ENCODE data around the gene ADCYAP1. TPM values are rescaled to one million over a fixed set of nuclear protein-coding genes. Genes with fewer than 3 reads are reported as not detected.

Gene ADCYAP1
- polyA plus RNA-seq, 1 donor (not counting 4 experiments of a cell fraction or from before 2014, with no cell fraction given), result not detected

- dilution Hi-C loops (cut with MboI; ENCODE audit: extremely low pct_ligation_motif_present, low sequenced_read_pairs), result no loop called here
These were observed 18.6 kb upstream of the ADCYAP1 start for GRCh38 chr18:886076-886475.

GRCh38 chr18:887716-888115 is 17.0 kb upstream of the ADCYAP1 start:
- no peaks in the 10 kb centered on the region for H3K9me1 ChIP-seq (ENCODE audit: control insufficient read depth, extremely low read depth, insufficient read depth, low read length)
- no peak overlapping the region for H2AFZ ChIP-seq (ENCODE audit: control insufficient read depth, low read length)
- no peaks in the 10 kb centered on the region for H3K9me3 ChIP-seq (ENCODE audit: control insufficient read depth, low read depth, low read length)
- TF ChIP-seq EZH2 (IDR thresholded peaks at IDR 0.05; ENCODE audit: low read length), result no peak
- no peak for TF ChIP-seq CTCF (optimal IDR thresholded peaks at IDR 0.05 in 1 of 3, IDR thresholded peaks at IDR 0.05 in 1 of 3, conservative IDR thresholded peaks at IDR 0.05 in 1 of 3; ENCODE audit: extremely low read depth in 1 of 3, insufficient read depth in 2 of 3, low read length in 3 of 3)
- H3K27ac ChIP-seq (ENCODE audit: control insufficient read depth, insufficient read depth, low read length), result no peak overlapping the region
- H3K27me3 ChIP-seq (ENCODE audit: control insufficient read depth, extremely low read depth, insufficient read depth, low read length), result no peaks in the 10 kb centered on the region
- no peak overlapping the region for H3K4me2 ChIP-seq (ENCODE audit: control insufficient read depth, extremely low read depth, insufficient read depth, low read depth, low read length)
- dilution Hi-C loops (cut with MboI; ENCODE audit: extremely low pct_ligation_motif_present, low sequenced_read_pairs), result no loop called here
- no peaks in the 10 kb centered on the region for H4K20me1 ChIP-seq (ENCODE audit: control insufficient read depth, extremely low read depth, insufficient read depth, low read length)
- H3K4me3 ChIP-seq (ENCODE audit: control insufficient read depth in 2 of 3, extremely low read depth in 1 of 3, insufficient read depth in 2 of 3, low read depth in 1 of 3, low read length in 3 of 3), result no peak overlapping the region
- no peak overlapping the region for H3K9ac ChIP-seq (ENCODE audit: control insufficient read depth, extremely low read depth, insufficient read depth, low read length)
- no peaks in the 10 kb centered on the region for H3K36me3 ChIP-seq (ENCODE audit: control insufficient read depth in 2 of 2, extremely low read depth in 1 of 2, insufficient read depth in 2 of 2, low read length in 2 of 2)
- no peaks in the 10 kb centered on the region for H3K4me1 ChIP-seq (ENCODE audit: control insufficient read depth, extremely low read depth, insufficient read depth, low read length)
- FAIRE-seq (no peak), DNase-seq (ENCODE audit: low read depth, low spot score) (no peak)
- H3K79me2 ChIP-seq (ENCODE audit: control insufficient read depth, insufficient read depth, low read length), result no peaks in the 10 kb centered on the region

More at GRCh38 chr18:886076-886475, 18.6 kb upstream of the ADCYAP1 start:
- Histone ChIP-seq H3K4me2 (ENCODE audit: control insufficient read depth, extremely low read depth, insufficient read depth, low read depth, low read length) (no peak overlapping the region), H4K20me1 (ENCODE audit: control insufficient read depth, extremely low read depth, insufficient read depth, low read length) (no peaks in the 10 kb centered on the region), H3K4me1 (ENCODE audit: control insufficient read depth, extremely low read depth, insufficient read depth, low read length) (no peaks in the 10 kb centered on the region), H3K79me2 (ENCODE audit: control insufficient read depth, insufficient read depth, low read length) (no peaks in the 10 kb centered on the region), H3K27ac (ENCODE audit: control insufficient read depth, insufficient read depth, low read length) (no peak overlapping the region), H3K9me3 (ENCODE audit: control insufficient read depth, low read depth, low read length) (no peaks in the 10 kb centered on the region), H3K36me3 (ENCODE audit: control insufficient read depth in 2 of 2, extremely low read depth in 1 of 2, insufficient read depth in 2 of 2, low read length in 2 of 2) (no peaks in the 10 kb centered on the region), H3K4me3 (ENCODE audit: control insufficient read depth in 2 of 3, extremely low read depth in 1 of 3, insufficient read depth in 2 of 3, low read depth in 1 of 3, low read length in 3 of 3) (no peak overlapping the region), H3K27me3 (ENCODE audit: control insufficient read depth, extremely low read depth, insufficient read depth, low read length) (no peaks in the 10 kb centered on the region), H3K9me1 (ENCODE audit: control insufficient read depth, extremely low read depth, insufficient read depth, low read length) (no peaks in the 10 kb centered on the region), H2AFZ (ENCODE audit: control insufficient read depth, low read length) (no peak overlapping the region), H3K9ac (ENCODE audit: control insufficient read depth, extremely low read depth, insufficient read depth, low read length) (no peak overlapping the region)
- FAIRE-seq (no peak), DNase-seq (ENCODE audit: low read depth, low spot score) (no peak)
- TF ChIP-seq EZH2 (IDR thresholded peaks at IDR 0.05; ENCODE audit: low read length) (no peak), CTCF (optimal IDR thresholded peaks at IDR 0.05 in 1 of 3, IDR thresholded peaks at IDR 0.05 in 1 of 3, conservative IDR thresholded peaks at IDR 0.05 in 1 of 3; ENCODE audit: extremely low read depth in 1 of 3, insufficient read depth in 2 of 3, low read length in 3 of 3) (no peak)

All from keratinocyte (primary cell).